Loucy (cell line): ENCODE results near the gene KLHL14.

Experiments used
- H2AFZ ChIP-seq: fragments of 200-600 bp; sonication (generic); 2 replicates; pipeline ENCODE4 v1.6.0; 2016; ENCODE audit warnings: antibody characterized with exemption, mild to moderate bottlenecking, low read length, moderate library complexity
- H3F3A ChIP-seq: fragments of 200-600 bp; 2 replicates; pipeline ENCODE4 v1.6.0; 2016; ENCODE audit warnings: antibody characterized with exemption, low read depth, mild to moderate bottlenecking
- H3K27me3 ChIP-seq: fragments of 200-600 bp; sonication (generic); 2 replicates; pipeline ENCODE4 v1.6.1; 2014; ENCODE audit warnings: low read length, mild to moderate bottlenecking; ENCODE audit not compliant: insufficient read depth, poor library complexity, severe bottlenecking
- H3K36me3 ChIP-seq: fragments of 200-600 bp; sonication (generic); 2 replicates; pipeline ENCODE4 v1.6.1; 2016; ENCODE audit warnings: low read length; ENCODE audit not compliant: insufficient read depth
- H3K4me1 ChIP-seq: fragments of 200-600 bp; sonication (generic); 2 replicates; pipeline ENCODE4 v1.5.1; 2014; ENCODE audit warnings: low read length, mild to moderate bottlenecking; ENCODE audit not compliant: insufficient read depth, poor library complexity, severe bottlenecking
- H3K4me2 ChIP-seq: fragments of 200-600 bp; sonication (generic); 2 replicates; pipeline ENCODE4 v1.6.0; 2014; ENCODE audit warnings: antibody characterized with exemption, low read length, low read depth, mild to moderate bottlenecking; ENCODE audit not compliant: poor library complexity, severe bottlenecking
- H3K4me3 ChIP-seq: fragments of 200-600 bp; sonication (generic); 2 replicates; pipeline ENCODE4 v1.5.1; 2014; ENCODE audit warnings: low read length, mild to moderate bottlenecking, mixed read lengths; ENCODE audit not compliant: poor library complexity, severe bottlenecking
- H3K79me2 ChIP-seq: fragments of 200-600 bp; sonication (generic); 2 replicates; pipeline ENCODE4 v1.6.1; 2014; ENCODE audit warnings: low read length; ENCODE audit not compliant: insufficient read depth
- H3K9ac ChIP-seq: fragments of 200-600 bp; sonication (generic); 2 replicates; pipeline ENCODE4 v1.6.0; 2014; ENCODE audit warnings: mild to moderate bottlenecking, low read depth, low read length, moderate library complexity; ENCODE audit not compliant: poor library complexity, severe bottlenecking
- H3K9me2 ChIP-seq: fragments of 200-600 bp; sonication (generic); replicated peaks from 2 replicates; pipeline ENCODE4 v1.6.1; 2016; ENCODE audit warnings: low read depth, low read length, mixed read lengths
- H3K9me3 ChIP-seq: fragments of 200-600 bp; sonication (generic); 2 replicates; pipeline ENCODE4 v1.6.1; 2014; ENCODE audit warnings: mild to moderate bottlenecking, antibody characterized with exemption, low read length, low read depth; ENCODE audit not compliant: insufficient read depth
- H4K20me1 ChIP-seq: fragments of 200-600 bp; sonication (generic); 2 replicates; pipeline ENCODE4 v1.6.0; 2014; ENCODE audit warnings: antibody characterized with exemption, low read length, mild to moderate bottlenecking; ENCODE audit not compliant: insufficient read depth, poor library complexity, severe bottlenecking
- CTCF ChIP-seq: fragments of 200-600 bp; sonication (generic); conservative IDR thresholded peaks from 2 replicates; pipeline ENCODE4 v1.5.1; 2014; ENCODE audit warnings: mild to moderate bottlenecking, antibody characterized with exemption, low read length
- EZH2phosphoT487 ChIP-seq: fragments of 200-600 bp; IDR thresholded peaks from 2 replicates; pipeline ENCODE4 v1.6.1; 2018; ENCODE audit warnings: antibody characterized with exemption, mild to moderate bottlenecking, moderate library complexity, borderline replicate concordance

Gene KLHL14

GRCh38 chr18:32696376-32696775, 76.4 kb downstream of the KLHL14 start:
- Histone ChIP-seq H3K9me3 (no peaks in the 10 kb centered on the region), H3K79me2 (no peaks in the 10 kb centered on the region), H3F3A (no peaks in the 10 kb centered on the region), H3K4me2 (no peak overlapping the region), H3K27me3 (peaks cover 13% of the 10 kb centered on the region), H4K20me1 (no peaks in the 10 kb centered on the region), H3K36me3 (no peaks in the 10 kb centered on the region), H3K9me2 (no peaks in the 10 kb centered on the region), H2AFZ (no peak overlapping the region), H3K4me3 (no peak overlapping the region), H3K9ac (no peak overlapping the region), H3K4me1 (no peaks in the 10 kb centered on the region)
- no peak for TF ChIP-seq EZH2phosphoT487
- no peak for TF ChIP-seq CTCF

- Histone ChIP-seq H3K4me1 (no peaks in the 10 kb centered on the region), H3K27me3 (peaks cover 13% of the 10 kb centered on the region), H3K9me3 (no peaks in the 10 kb centered on the region), H3F3A (no peaks in the 10 kb centered on the region), H3K79me2 (no peaks in the 10 kb centered on the region), H3K36me3 (no peaks in the 10 kb centered on the region), H3K4me3 (no peak overlapping the region), H3K4me2 (no peak overlapping the region), H3K9ac (no peak overlapping the region), H2AFZ (no peak overlapping the region), H3K9me2 (no peaks in the 10 kb centered on the region), H4K20me1 (no peaks in the 10 kb centered on the region)
- TF ChIP-seq EZH2phosphoT487 (no peak), CTCF (no peak)
Observed at GRCh38 chr18:32695534-32695933, 77.3 kb downstream of the KLHL14 start.

GRCh38 chr18:32688821-32689220, 84.0 kb downstream of the KLHL14 start:
- no peak overlapping the region for H3K9ac ChIP-seq
- H2AFZ ChIP-seq: no peak overlapping the region
- no peak overlapping the region for H3K4me2 ChIP-seq
- no peaks in the 10 kb centered on the region for H3K36me3 ChIP-seq
- H3K9me3 ChIP-seq: no peaks in the 10 kb centered on the region
- H3K4me3 ChIP-seq: no peak overlapping the region
- TF ChIP-seq CTCF: no peak
- no peak for TF ChIP-seq EZH2phosphoT487
- no peaks in the 10 kb centered on the region for H3K79me2 ChIP-seq
- H4K20me1 ChIP-seq: no peaks in the 10 kb centered on the region
- H3K4me1 ChIP-seq: no peaks in the 10 kb centered on the region
- no peaks in the 10 kb centered on the region for H3F3A ChIP-seq
- no peaks in the 10 kb centered on the region for H3K9me2 ChIP-seq
- H3K27me3 ChIP-seq: peaks cover 2% of the 10 kb centered on the region
